ENCODE measurements around the gene CYP2D6. TPM values are rescaled to one million over a fixed set of nuclear protein-coding genes. Genes with fewer than 3 reads are reported as not detected.
A peak's percentile ranks its signal among the peaks of the same experiment; 100 is the strongest.
"Not testable (repeated sequence)": the region's sequence is repeated elsewhere in the genome, so short reads cannot be mapped to it uniquely, and the experiment has no call there.

CYP2D6 gene
- total RNA-seq, 1 donor from 2014 or later = 1.4 TPM

GRCh38 chr22:42112793-42113192 lies 17.8 kb downstream of the CYP2D6 start:
- ATAC-seq; H3K4me3 ChIP-seq; H3K36me3 ChIP-seq; intact Hi-C loops (cut with DNase I); H3K4me1 ChIP-seq; DNase-seq; H3K27me3 ChIP-seq (ENCODE audit: low read depth); H3K27ac ChIP-seq: not testable (repeated sequence)
- peaks cover 10% of the 10 kb centered on the region for H3K9me3 ChIP-seq
- TF ChIP-seq CTCF (IDR thresholded peaks at IDR 0.05) = peak; percentile 16

DNA sequence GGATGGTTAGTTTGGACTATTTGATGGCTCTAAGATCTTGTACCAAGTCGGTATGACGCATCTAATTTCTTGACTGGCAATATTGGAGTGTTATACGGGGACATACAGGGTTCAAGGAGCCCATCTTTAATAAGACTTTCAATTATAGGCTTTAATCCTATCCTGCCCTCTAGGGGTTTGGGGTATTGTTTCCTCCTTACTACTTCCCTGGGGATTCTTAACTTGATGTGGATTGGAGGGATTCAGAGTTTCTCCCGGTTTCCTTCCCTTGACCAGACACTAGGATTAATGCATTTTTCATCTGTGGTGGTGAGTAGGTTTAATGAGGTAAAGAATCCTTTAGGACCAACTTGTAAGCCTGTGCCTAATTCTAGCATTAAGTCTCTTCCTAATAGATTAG lies 18.8 kb downstream of the CYP2D6 start:
- no peaks in the 10 kb centered on the region for H3K4me1 ChIP-seq
- H3K4me3 ChIP-seq = no peak overlapping the region
- intact Hi-C loops (cut with DNase I) = no loop called here
- H3K9me3 ChIP-seq = peaks cover 10% of the 10 kb centered on the region
- DNase-seq = no peak
- no peaks in the 10 kb centered on the region for H3K36me3 ChIP-seq
- no peak for ATAC-seq
- H3K27me3 ChIP-seq (ENCODE audit: low read depth) = no peaks in the 10 kb centered on the region
- H3K27ac ChIP-seq = no peak overlapping the region
- TF ChIP-seq CTCF (IDR thresholded peaks at IDR 0.05) = no peak

- ATAC-seq = no peak
- no peaks in the 10 kb centered on the region for H3K36me3 ChIP-seq
- no peak overlapping the region for H3K27ac ChIP-seq
- H3K9me3 ChIP-seq = peaks cover 15% of the 10 kb centered on the region
- DNase-seq = no peak
- no peak for TF ChIP-seq CTCF (IDR thresholded peaks at IDR 0.05)
- intact Hi-C loops (cut with DNase I) = no loop called here
- no peaks in the 10 kb centered on the region for H3K27me3 ChIP-seq (ENCODE audit: low read depth)
- H3K4me1 ChIP-seq = no peaks in the 10 kb centered on the region
- H3K4me3 ChIP-seq = no peak overlapping the region
Measured at GRCh38 chr22:42108848-42109247, 21.8 kb downstream of the CYP2D6 start.

DNA sequence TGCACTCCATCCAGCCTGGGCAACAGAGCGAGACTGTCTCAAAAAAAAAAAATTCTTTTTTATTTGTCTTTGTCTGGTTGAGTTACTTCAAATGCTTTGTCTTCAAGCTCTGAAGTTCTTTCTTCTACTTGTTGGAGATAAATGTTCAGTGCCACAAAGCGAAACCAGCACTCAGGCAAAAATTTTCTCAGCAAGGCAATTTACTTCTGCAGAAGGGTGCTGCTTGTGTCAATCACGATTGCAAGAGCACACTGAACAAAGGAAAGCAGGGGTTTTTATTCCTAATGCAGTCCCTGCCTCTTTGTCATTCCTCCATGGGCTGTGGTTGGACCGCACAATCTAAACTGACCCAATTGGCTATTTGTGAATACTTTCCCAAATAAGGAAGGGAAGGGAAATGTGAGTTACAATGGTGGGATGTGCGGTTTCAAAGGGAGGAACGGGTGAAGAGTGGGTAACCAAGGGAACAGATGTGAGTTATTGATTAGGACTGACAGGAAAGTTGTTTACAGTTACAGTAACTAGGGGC lies 26.2 kb downstream of the CYP2D6 start:
- H3K4me3 ChIP-seq; H3K4me1 ChIP-seq; H3K27ac ChIP-seq; ATAC-seq; DNase-seq; H3K36me3 ChIP-seq; intact Hi-C loops (cut with DNase I); H3K27me3 ChIP-seq (ENCODE audit: low read depth): not testable (repeated sequence)
- peaks cover 40% of the 10 kb centered on the region for H3K9me3 ChIP-seq

DNA sequence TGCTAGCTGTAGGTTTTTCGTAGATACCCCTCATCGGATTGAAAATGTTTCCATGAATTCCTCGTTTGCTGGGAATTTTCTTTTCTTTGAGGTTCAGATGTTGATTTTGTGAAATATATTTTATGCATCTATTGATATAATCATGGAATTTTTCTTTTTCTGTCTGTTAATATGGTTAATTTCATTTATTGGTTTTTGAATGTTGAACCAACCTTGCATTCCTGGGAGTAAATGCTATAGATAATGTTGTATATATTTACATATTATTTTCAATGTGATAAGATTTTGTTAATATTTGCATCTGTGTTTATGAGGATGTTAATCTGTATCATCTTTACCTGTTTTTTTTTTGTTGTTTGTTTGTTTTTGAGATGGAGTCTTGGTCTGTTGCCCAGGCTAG lies 29.4 kb downstream of the CYP2D6 start:
- Histone ChIP-seq H3K36me3 (no peaks in the 10 kb centered on the region), H3K27ac (no peak overlapping the region), H3K27me3 (ENCODE audit: low read depth) (no peaks in the 10 kb centered on the region), H3K4me3 (no peak overlapping the region), H3K9me3 (peaks cover 43% of the 10 kb centered on the region), H3K4me1 (no peaks in the 10 kb centered on the region)
- ATAC-seq (no peak), DNase-seq (no peak)
- TF ChIP-seq CTCF (IDR thresholded peaks at IDR 0.05) = no peak
- intact Hi-C loops (cut with DNase I) = no loop called here

GRCh38 chr22:42091455-42091782 lies 39.2 kb downstream of the CYP2D6 start:
- no peaks in the 10 kb centered on the region for H3K9me3 ChIP-seq

More at GRCh38 chr22:42091455-42091782, 39.2 kb downstream of the CYP2D6 start:
- intact Hi-C loops (cut with DNase I) = no loop called here
- Histone ChIP-seq H3K4me1 (peaks cover 28% of the 10 kb centered on the region), H3K4me3 (peak overlapping the region; percentile 100), H3K27ac (peak overlapping the region; percentile 99), H3K27me3 (ENCODE audit: low read depth) (no peaks in the 10 kb centered on the region), H3K36me3 (peaks cover 10% of the 10 kb centered on the region)
- no peak for TF ChIP-seq CTCF (IDR thresholded peaks at IDR 0.05)
- ATAC-seq = peak in 1 of 2 donors; percentile 0
- DNase-seq = no peak
